ENCODE data around the gene MEOX2. TPM values are rescaled to one million over a fixed set of nuclear protein-coding genes. Genes with fewer than 3 reads are reported as not detected.

The MEOX2 gene
- total RNA-seq, 4 donors from 2014 or later: 0.51 to 16.9 (median 5.7) TPM

- Histone ChIP-seq H3K27ac (no peak overlapping the region), H3K9me3 (no peaks in the 10 kb centered on the region), H3K4me3 (no peak overlapping the region), H3K27me3 (no peaks in the 10 kb centered on the region), H3K4me1 (no peaks in the 10 kb centered on the region), H3K36me3 (no peaks in the 10 kb centered on the region)
- no peak for DNase-seq
- no peak for TF ChIP-seq CTCF (IDR thresholded peaks at IDR 0.05)
- no peak for TF ChIP-seq POLR2A (IDR thresholded peaks at IDR 0.05)
- intact Hi-C loops (cut with DNase I; ENCODE audit: low total_unique reads): no loop called here
Measured at GRCh38 chr7:15662451-15662850, 24.0 kb downstream of the MEOX2 start.

- no peak for DNase-seq
- H3K9me3 ChIP-seq: no peaks in the 10 kb centered on the region
- H3K4me3 ChIP-seq: no peak overlapping the region
- H3K27ac ChIP-seq: no peak overlapping the region
- TF ChIP-seq CTCF (IDR thresholded peaks at IDR 0.05): no peak
- TF ChIP-seq POLR2A (IDR thresholded peaks at IDR 0.05): no peak
- intact Hi-C loops (cut with DNase I; ENCODE audit: low total_unique reads): no loop called here
- no peaks in the 10 kb centered on the region for H3K4me1 ChIP-seq
- no peaks in the 10 kb centered on the region for H3K36me3 ChIP-seq
- no peaks in the 10 kb centered on the region for H3K27me3 ChIP-seq
Measured at GRCh38 chr7:15658247-15658646, 28.2 kb downstream of the MEOX2 start.

- no peak overlapping the region for H3K4me3 ChIP-seq
- no peaks in the 10 kb centered on the region for H3K36me3 ChIP-seq
Measured at GRCh38 chr7:15652776-15653290, 33.6 kb downstream of the MEOX2 start.

GRCh38 chr7:15651693-15652092, 34.8 kb downstream of the MEOX2 start:
- Histone ChIP-seq H3K27ac (peak overlapping the region in 1 of 2 donors; percentile 22), H3K9me3 (no peaks in the 10 kb centered on the region), H3K27me3 (no peaks in the 10 kb centered on the region), H3K4me1 (no peaks in the 10 kb centered on the region), H3K36me3 (no peaks in the 10 kb centered on the region), H3K4me3 (no peak overlapping the region)
- no peak for TF ChIP-seq CTCF (IDR thresholded peaks at IDR 0.05)
- no peak for TF ChIP-seq POLR2A (IDR thresholded peaks at IDR 0.05)
- intact Hi-C loops (cut with DNase I; ENCODE audit: low total_unique reads): no loop called here
- no peak for DNase-seq

More at GRCh38 chr7:15652776-15653290, 33.6 kb downstream of the MEOX2 start:
- DNase-seq: no peak
- no peaks in the 10 kb centered on the region for H3K9me3 ChIP-seq
- intact Hi-C loops (cut with DNase I; ENCODE audit: low total_unique reads): no loop called here
- TF ChIP-seq CTCF (IDR thresholded peaks at IDR 0.05) (no peak), POLR2A (IDR thresholded peaks at IDR 0.05) (no peak)
- peak overlapping the region in 1 of 2 donors; percentile 22 for H3K27ac ChIP-seq
- no peaks in the 10 kb centered on the region for H3K4me1 ChIP-seq
- no peaks in the 10 kb centered on the region for H3K27me3 ChIP-seq

- Histone ChIP-seq H3K36me3 (no peaks in the 10 kb centered on the region), H3K27me3 (no peaks in the 10 kb centered on the region), H3K4me3 (no peak overlapping the region), H3K9me3 (no peaks in the 10 kb centered on the region), H3K27ac (no peak overlapping the region), H3K4me1 (no peaks in the 10 kb centered on the region)
- intact Hi-C loops (cut with DNase I; ENCODE audit: low total_unique reads): no loop called here
- no peak for TF ChIP-seq CTCF (IDR thresholded peaks at IDR 0.05)
- no peak for TF ChIP-seq POLR2A (IDR thresholded peaks at IDR 0.05)
- DNase-seq: no peak
Measured at GRCh38 chr7:15650787-15651186, 35.7 kb downstream of the MEOX2 start.

All from uterus (tissue), 4 donors.